Liver (tissue), 9 donors: Measurements from ENCODE around the gene PTPRN2. TPM values are rescaled to one million over a fixed set of nuclear protein-coding genes. Genes with fewer than 3 reads are reported as not detected.

Source experiments
- DNase-seq: peaks from one replicate; pipeline ENCODE4 v3.0.0-alpha.2; 2017; ENCODE audit warnings: low spot score
- H3K27ac ChIP-seq, 2 donors: one replicate each; pipeline ENCODE4 v1.7.0; 2013; ENCODE audit warnings: inconsistent platforms in 2 of 2, low read length in 2 of 2, control low read depth in 1 of 2, low read depth in 1 of 2, mild to moderate bottlenecking in 1 of 2
- H3K27me3 ChIP-seq, 4 donors: one replicate each; pipeline versions ENCODE4 v1.6.1 to v1.7.0; 2013; ENCODE audit warnings: low read length in 3 of 4, inconsistent platforms in 1 of 4, mild to moderate bottlenecking in 1 of 4, moderate library complexity in 1 of 4; ENCODE audit not compliant: control insufficient read depth in 4 of 4, insufficient read depth in 4 of 4
- H3K36me3 ChIP-seq, 4 donors: one replicate each; pipeline versions ENCODE4 v1.6.1 to v1.7.0; 2013; ENCODE audit warnings: low read length in 3 of 4, mild to moderate bottlenecking in 3 of 4, low read depth in 1 of 4, moderate library complexity in 1 of 4; ENCODE audit not compliant: control insufficient read depth in 4 of 4, insufficient read depth in 3 of 4
- H3K4me1 ChIP-seq, 4 donors: one replicate each; pipeline versions ENCODE4 v1.6.1 to v1.7.0; 2013; ENCODE audit warnings: low read length in 3 of 4, mild to moderate bottlenecking in 3 of 4, moderate library complexity in 1 of 4; ENCODE audit not compliant: control insufficient read depth in 4 of 4, insufficient read depth in 4 of 4
- H3K4me3 ChIP-seq, 3 donors: one replicate each; pipeline versions ENCODE4 v1.6.1 to v1.7.0; 2013; ENCODE audit warnings: low read length in 3 of 3, control low read depth in 1 of 3, low read depth in 1 of 3, mild to moderate bottlenecking in 1 of 3
- H3K9ac ChIP-seq, 2 donors: one replicate each; pipeline ENCODE4 v1.7.0; 2013; ENCODE audit warnings: low read length in 2 of 2, mild to moderate bottlenecking in 2 of 2, moderate library complexity in 2 of 2, control low read depth in 1 of 2, low read depth in 1 of 2
- H3K9me3 ChIP-seq, 4 donors: one replicate each; pipeline versions ENCODE4 v1.6.1 to v1.7.0; 2013; ENCODE audit warnings: low read length in 3 of 4; ENCODE audit not compliant: control insufficient read depth in 4 of 4
- EGR1 ChIP-seq, 2 donors: IDR thresholded peaks; 2 replicates each; pipeline ENCODE4 v1.6.1; 2016 to 2018; ENCODE audit warnings: antibody characterized with exemption in 2 of 2, low read depth in 2 of 2
- FOXA1 ChIP-seq: IDR thresholded peaks from 2 replicates; pipeline ENCODE4 v1.6.1; 2016; ENCODE audit warnings: antibody characterized with exemption
- FOXA2 ChIP-seq: IDR thresholded peaks from 2 replicates; pipeline ENCODE4 v1.6.1; 2016; ENCODE audit warnings: antibody characterized with exemption
- HNF4A ChIP-seq, 2 donors: conservative IDR thresholded peaks; 2 replicates each; pipeline ENCODE4 v1.6.1; 2016; ENCODE audit warnings: antibody characterized with exemption in 2 of 2, mild to moderate bottlenecking in 2 of 2
- RAD21 ChIP-seq, 2 donors: IDR thresholded peaks; 2 replicates each; pipeline ENCODE4 v1.6.1; 2016; ENCODE audit warnings: antibody characterized with exemption in 2 of 2, mild to moderate bottlenecking in 2 of 2
- RXRA ChIP-seq, 2 donors: IDR thresholded peaks; 2 replicates each; pipeline ENCODE4 v1.6.1; 2017 to 2018; ENCODE audit warnings: antibody characterized with exemption in 2 of 2, mild to moderate bottlenecking in 1 of 2
- SP1 ChIP-seq: IDR thresholded peaks from 2 replicates; pipeline ENCODE4 v1.6.1; 2018; ENCODE audit warnings: antibody characterized with exemption, mild to moderate bottlenecking
- TAF1 ChIP-seq: conservative IDR thresholded peaks from 2 replicates; pipeline ENCODE4 v1.6.1; 2016; ENCODE audit warnings: antibody characterized with exemption, mild to moderate bottlenecking
- YY1 ChIP-seq: IDR thresholded peaks from 2 replicates; pipeline ENCODE4 v1.6.1; 2016; ENCODE audit warnings: antibody characterized with exemption, mild to moderate bottlenecking
- WGBS: extraction: QIAGEN DNeasy Blood & Tissue Kit; methylation state at CpG from one replicate; pipeline ENCODE4 v1.1.7; 2013; 5-methylcytosine and 5-hydroxymethylcytosine counted together
- polyA plus RNA-seq, 2 donors: library from polyadenylated mRNA; stranded (reverse) in 1 of 2; unstranded in 1 of 2; fragments of 200-250 nt in 1 of 2; fragments of >200 nt in 1 of 2; fragmentation: Nextera tagmentation in 1 of 2; extraction: Ambion mirVana in 1 of 2; gene quantifications; one replicate each; pipeline versions ENCODE4 v1.2.1 to v1.2.3, GENCODE V29; 2013 to 2015
- total RNA-seq, 2 donors: library from RNA; depleted of rRNA; stranded (reverse); fragments of >200 nt; gene quantifications; one replicate each; pipeline ENCODE4 v1.2.3, GENCODE V29; 2014
- TF ChIP-seq, protein P1 (sequence below): fragments of 150-350 bp; IDR thresholded peaks from 2 replicates; pipeline ENCODE4 v1.5.1; 2017; ENCODE audit warnings: improper control_type of control experiment, low read depth, low read length; ENCODE audit not compliant: missing input control
- TF ChIP-seq, protein P2 (sequence below): IDR thresholded peaks from 2 replicates; pipeline ENCODE4 v1.6.1; 2016; ENCODE audit warnings: antibody characterized with exemption
- TF ChIP-seq, protein P3 (sequence below): IDR thresholded peaks from 2 replicates; pipeline ENCODE4 v1.6.1; 2016; ENCODE audit warnings: antibody characterized with exemption, mild to moderate bottlenecking
- TF ChIP-seq, protein P4 (sequence below): IDR thresholded peaks from 2 replicates; pipeline ENCODE4 v1.6.1; 2016; ENCODE audit warnings: antibody characterized with exemption
- donor health status: healthy.
- donor health status: healthy.
- donor health status: healthy.
- donor health status: healthy.
- donor health status: healthy.

PTPRN2 gene
- total and polyA plus RNA-seq, 4 donors = 0.75 to 1.9 (median 1.1) TPM

DNA sequence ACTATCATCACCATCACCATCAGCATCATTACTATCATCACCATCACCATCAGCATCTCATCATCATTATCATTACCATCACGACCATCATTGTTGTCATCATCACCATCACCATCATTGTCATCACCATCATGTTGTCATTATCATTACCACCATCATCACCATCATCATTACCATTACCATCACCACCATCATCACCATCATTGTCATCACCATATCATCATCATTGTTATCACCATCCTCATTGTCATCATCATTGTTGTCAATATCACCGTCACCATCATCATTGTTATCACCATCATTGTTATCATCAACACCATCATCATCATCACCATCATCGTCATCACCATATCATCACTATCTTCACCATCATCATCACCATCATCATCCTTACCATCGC lies 124.3 kb downstream of the PTPRN2 start (continued):
- TF ChIP-seq, protein P1, sequence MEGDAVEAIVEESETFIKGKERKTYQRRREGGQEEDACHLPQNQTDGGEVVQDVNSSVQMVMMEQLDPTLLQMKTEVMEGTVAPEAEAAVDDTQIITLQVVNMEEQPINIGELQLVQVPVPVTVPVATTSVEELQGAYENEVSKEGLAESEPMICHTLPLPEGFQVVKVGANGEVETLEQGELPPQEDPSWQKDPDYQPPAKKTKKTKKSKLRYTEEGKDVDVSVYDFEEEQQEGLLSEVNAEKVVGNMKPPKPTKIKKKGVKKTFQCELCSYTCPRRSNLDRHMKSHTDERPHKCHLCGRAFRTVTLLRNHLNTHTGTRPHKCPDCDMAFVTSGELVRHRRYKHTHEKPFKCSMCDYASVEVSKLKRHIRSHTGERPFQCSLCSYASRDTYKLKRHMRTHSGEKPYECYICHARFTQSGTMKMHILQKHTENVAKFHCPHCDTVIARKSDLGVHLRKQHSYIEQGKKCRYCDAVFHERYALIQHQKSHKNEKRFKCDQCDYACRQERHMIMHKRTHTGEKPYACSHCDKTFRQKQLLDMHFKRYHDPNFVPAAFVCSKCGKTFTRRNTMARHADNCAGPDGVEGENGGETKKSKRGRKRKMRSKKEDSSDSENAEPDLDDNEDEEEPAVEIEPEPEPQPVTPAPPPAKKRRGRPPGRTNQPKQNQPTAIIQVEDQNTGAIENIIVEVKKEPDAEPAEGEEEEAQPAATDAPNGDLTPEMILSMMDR = no peak

DNA sequence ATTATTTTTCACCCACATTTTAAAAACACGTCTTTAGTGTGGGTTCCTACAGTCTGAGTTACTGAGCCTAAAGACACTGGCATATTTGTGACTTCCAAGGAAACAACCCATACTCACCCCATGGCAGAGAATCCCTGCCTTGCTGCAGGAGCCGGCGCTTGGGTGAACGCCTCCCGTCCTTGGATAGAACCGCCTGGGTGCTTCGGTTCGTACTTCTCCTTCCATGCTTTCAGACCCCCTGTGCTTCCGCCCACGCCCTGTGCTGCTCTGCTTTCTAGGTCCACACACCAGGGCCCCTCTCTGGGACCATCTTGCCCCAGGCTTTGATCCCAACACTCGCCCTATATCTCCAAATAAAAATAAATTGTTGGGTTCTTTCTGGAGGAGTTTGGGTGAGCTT lies 125.8 kb downstream of the PTPRN2 start:
- Histone ChIP-seq H3K4me1 (no peaks in the 10 kb centered on the region), H3K4me3 (no peak overlapping the region), H3K27ac (no peak overlapping the region), H3K9me3 (peaks cover 0 to 3% (median 0%) of the 10 kb centered on the region in 4 donors), H3K27me3 (no peaks in the 10 kb centered on the region), H3K9ac (no peak overlapping the region), H3K36me3 (no peaks in the 10 kb centered on the region)
- 83% methylated on average over 11 of the region's 11 CpGs for WGBS
- DNase-seq = no peak
- TF ChIP-seq, protein P2, sequence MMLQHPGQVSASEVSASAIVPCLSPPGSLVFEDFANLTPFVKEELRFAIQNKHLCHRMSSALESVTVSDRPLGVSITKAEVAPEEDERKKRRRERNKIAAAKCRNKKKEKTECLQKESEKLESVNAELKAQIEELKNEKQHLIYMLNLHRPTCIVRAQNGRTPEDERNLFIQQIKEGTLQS = no peak
- no peak for TF ChIP-seq HNF4A (conservative IDR thresholded peaks at IDR 0.05)
- no peak for TF ChIP-seq YY1
- TF ChIP-seq FOXA1 = no peak
- TF ChIP-seq, protein P1 = no peak
- TF ChIP-seq FOXA2 = no peak
- TF ChIP-seq RAD21 (IDR thresholded peaks at IDR 0.05) = no peak
- TF ChIP-seq EGR1 (IDR thresholded peaks at IDR 0.05; ENCODE audit: low read depth in 2 of 2) = no peak
- no peak for TF ChIP-seq SP1
- TF ChIP-seq, protein P3, sequence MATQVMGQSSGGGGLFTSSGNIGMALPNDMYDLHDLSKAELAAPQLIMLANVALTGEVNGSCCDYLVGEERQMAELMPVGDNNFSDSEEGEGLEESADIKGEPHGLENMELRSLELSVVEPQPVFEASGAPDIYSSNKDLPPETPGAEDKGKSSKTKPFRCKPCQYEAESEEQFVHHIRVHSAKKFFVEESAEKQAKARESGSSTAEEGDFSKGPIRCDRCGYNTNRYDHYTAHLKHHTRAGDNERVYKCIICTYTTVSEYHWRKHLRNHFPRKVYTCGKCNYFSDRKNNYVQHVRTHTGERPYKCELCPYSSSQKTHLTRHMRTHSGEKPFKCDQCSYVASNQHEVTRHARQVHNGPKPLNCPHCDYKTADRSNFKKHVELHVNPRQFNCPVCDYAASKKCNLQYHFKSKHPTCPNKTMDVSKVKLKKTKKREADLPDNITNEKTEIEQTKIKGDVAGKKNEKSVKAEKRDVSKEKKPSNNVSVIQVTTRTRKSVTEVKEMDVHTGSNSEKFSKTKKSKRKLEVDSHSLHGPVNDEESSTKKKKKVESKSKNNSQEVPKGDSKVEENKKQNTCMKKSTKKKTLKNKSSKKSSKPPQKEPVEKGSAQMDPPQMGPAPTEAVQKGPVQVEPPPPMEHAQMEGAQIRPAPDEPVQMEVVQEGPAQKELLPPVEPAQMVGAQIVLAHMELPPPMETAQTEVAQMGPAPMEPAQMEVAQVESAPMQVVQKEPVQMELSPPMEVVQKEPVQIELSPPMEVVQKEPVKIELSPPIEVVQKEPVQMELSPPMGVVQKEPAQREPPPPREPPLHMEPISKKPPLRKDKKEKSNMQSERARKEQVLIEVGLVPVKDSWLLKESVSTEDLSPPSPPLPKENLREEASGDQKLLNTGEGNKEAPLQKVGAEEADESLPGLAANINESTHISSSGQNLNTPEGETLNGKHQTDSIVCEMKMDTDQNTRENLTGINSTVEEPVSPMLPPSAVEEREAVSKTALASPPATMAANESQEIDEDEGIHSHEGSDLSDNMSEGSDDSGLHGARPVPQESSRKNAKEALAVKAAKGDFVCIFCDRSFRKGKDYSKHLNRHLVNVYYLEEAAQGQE = no peak

DNA sequence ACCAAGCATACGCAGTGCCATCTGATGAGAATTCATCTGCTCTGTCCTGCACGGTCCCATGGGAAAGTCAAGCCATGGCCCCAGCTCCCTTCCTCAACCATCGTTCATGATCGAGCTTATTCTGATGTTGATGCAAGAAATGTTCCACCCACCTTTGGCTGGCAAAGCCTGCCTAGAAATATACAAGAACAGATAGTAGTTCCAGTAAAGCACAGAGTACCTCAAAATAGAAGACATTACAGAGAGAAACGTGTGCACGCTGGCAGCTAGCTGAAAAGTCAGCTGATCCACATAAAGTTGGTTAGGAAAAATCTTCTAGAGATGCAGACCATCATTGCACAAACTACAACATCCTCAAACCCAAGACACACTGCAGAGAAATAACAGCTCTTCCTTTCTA lies 127.0 kb downstream of the PTPRN2 start:
- Histone ChIP-seq H3K27me3 (no peaks in the 10 kb centered on the region), H3K4me3 (no peak overlapping the region), H3K36me3 (no peaks in the 10 kb centered on the region), H3K9ac (no peak overlapping the region), H3K9me3 (peaks cover 0 to 3% (median 0%) of the 10 kb centered on the region in 4 donors), H3K4me1 (no peaks in the 10 kb centered on the region), H3K27ac (no peak overlapping the region)
- no peak for TF ChIP-seq RXRA (IDR thresholded peaks at IDR 0.05)
- TF ChIP-seq, protein P4, sequence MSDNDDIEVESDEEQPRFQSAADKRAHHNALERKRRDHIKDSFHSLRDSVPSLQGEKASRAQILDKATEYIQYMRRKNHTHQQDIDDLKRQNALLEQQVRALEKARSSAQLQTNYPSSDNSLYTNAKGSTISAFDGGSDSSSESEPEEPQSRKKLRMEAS = no peak
- no peak for TF ChIP-seq SP1
- TF ChIP-seq, protein P1 = no peak
- TF ChIP-seq, protein P3 = no peak
- no peak for TF ChIP-seq HNF4A (conservative IDR thresholded peaks at IDR 0.05)
- TF ChIP-seq, protein P2 = no peak
- TF ChIP-seq TAF1 = no peak
- 74% methylated on average over 6 of the region's 6 CpGs for WGBS
- DNase-seq = no peak
